GM23248 (cell line): Measurements from ENCODE around the gene KCND3.

Experiments
- EZH2 ChIP-seq: fragments of 200-600 bp; sonication (generic); IDR thresholded peaks from 2 replicates; pipeline ENCODE4 v1.6.1; 2018; ENCODE audit warnings: antibody characterized with exemption, mild to moderate bottlenecking; ENCODE audit not compliant: insufficient read depth, poor library complexity, severe bottlenecking
- EZH2phosphoT487 ChIP-seq: fragments of 200-600 bp; sonication (generic); IDR thresholded peaks from 2 replicates; pipeline ENCODE4 v1.6.1; 2018; ENCODE audit warnings: antibody characterized with exemption, moderate library complexity, mild to moderate bottlenecking, low read depth; ENCODE audit not compliant: insufficient read depth

- TF ChIP-seq EZH2 (no peak), EZH2phosphoT487 (no peak)
Measured at GRCh38 chr1:111804776-111805175, 184.7 kb downstream of the KCND3 start.
